ENCODE measurements around the gene TRERF1.

DNA sequence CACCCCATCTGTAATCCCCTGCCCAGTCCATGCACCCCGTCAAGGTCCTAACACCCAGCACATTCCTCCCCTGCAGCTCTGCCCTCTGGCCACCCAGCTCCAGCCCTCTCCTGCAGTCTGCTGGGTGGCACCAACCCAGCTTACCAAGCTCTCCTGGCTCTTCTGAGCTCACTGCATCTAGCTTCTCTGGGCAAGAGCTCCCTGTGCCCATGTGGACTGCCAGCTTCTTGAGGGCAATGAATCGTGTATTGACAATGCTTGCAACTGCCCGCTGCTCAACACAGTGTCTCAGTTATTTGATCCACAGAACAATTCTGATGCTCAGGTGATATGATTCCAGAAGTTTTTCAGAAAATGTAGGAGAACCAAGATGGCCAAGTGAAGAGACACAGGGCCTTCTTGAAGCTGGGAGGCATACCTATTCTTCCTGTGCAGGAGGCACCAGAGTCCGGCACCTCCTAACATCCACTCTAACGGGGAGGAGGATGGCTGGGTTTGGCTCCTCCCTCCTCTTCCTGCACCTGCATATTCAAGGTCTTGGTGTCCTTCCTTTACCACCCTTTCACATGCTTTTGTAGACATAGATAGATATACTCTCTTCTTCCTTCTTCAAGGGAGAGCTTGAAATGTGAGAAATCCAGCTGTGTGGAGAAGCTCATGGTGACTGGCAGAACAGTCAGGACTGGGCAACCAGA, 85.6 kb downstream of the TRERF1 start:
- TF ChIP-seq, protein P1, sequence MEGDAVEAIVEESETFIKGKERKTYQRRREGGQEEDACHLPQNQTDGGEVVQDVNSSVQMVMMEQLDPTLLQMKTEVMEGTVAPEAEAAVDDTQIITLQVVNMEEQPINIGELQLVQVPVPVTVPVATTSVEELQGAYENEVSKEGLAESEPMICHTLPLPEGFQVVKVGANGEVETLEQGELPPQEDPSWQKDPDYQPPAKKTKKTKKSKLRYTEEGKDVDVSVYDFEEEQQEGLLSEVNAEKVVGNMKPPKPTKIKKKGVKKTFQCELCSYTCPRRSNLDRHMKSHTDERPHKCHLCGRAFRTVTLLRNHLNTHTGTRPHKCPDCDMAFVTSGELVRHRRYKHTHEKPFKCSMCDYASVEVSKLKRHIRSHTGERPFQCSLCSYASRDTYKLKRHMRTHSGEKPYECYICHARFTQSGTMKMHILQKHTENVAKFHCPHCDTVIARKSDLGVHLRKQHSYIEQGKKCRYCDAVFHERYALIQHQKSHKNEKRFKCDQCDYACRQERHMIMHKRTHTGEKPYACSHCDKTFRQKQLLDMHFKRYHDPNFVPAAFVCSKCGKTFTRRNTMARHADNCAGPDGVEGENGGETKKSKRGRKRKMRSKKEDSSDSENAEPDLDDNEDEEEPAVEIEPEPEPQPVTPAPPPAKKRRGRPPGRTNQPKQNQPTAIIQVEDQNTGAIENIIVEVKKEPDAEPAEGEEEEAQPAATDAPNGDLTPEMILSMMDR (IDR thresholded peaks at IDR 0.05; ENCODE audit: insufficient read depth, low read length, poor library complexity, severe bottlenecking) = no peak
- no peak for TF ChIP-seq EZH2phosphoT487 (conservative IDR thresholded peaks at IDR 0.05; ENCODE audit: low read length)
